Fibroblast of villous mesenchyme (primary cell): ENCODE data around the gene CACNA1C. TPM values are rescaled to one million over a fixed set of nuclear protein-coding genes. Genes with fewer than 3 reads are reported as not detected.

ENCODE experiments used
- DNase-seq: peaks from one replicate; pipeline ENCODE4 v3.0.0-alpha.2; 2010; ENCODE audit warnings: low read depth
- H3K4me3 ChIP-seq: 2 replicates; pipeline ENCODE4 v1.5.1; 2011; ENCODE audit warnings: low read depth, mild to moderate bottlenecking, low read length
- total RNA-seq: library from RNA; depleted of rRNA; stranded (reverse); fragments of >200 nt; gene quantifications from 2 replicates; pipeline ENCODE4 v1.2.3, GENCODE V29; 2012
- TF ChIP-seq, protein P1 (sequence below): IDR thresholded peaks from 2 replicates; pipeline ENCODE4 v1.5.1; 2012; ENCODE audit warnings: low read depth, mild to moderate bottlenecking, low read length; ENCODE audit not compliant: insufficient read depth

Gene CACNA1C
- total RNA-seq, 1 donor: 11.7 TPM

DNA sequence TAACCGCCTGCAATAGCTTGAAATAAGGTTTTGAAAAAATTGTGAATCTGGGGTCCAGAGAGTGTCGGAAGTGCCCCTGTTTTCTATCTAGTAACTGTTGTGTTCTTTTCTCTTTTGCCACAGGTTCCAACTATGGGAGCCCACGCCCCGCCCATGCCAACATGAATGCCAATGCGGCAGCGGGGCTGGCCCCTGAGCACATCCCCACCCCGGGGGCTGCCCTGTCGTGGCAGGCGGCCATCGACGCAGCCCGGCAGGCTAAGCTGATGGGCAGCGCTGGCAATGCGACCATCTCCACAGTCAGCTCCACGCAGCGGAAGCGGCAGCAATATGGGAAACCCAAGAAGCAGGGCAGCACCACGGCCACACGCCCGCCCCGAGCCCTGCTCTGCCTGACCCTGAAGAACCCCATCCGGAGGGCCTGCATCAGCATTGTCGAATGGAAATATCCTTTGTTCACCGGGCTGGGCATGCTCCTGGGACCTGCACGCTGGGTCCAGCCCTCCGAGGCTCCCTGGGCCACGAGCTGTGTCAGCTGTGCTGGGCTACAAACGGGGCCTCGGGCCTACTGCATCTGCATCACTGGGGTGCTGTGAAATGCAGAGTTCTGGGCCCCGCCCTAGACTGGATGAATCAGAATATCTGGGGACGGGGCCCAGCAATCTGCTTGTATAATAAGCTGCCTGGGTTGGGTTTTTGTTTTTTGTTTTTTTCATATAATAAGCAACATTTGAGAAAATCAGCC, 62.5 kb downstream of the CACNA1C start:
- no peak for DNase-seq

GRCh38 chr12:2117541-2117940, 64.8 kb downstream of the CACNA1C start:
- no peak for DNase-seq
- TF ChIP-seq, protein P1, sequence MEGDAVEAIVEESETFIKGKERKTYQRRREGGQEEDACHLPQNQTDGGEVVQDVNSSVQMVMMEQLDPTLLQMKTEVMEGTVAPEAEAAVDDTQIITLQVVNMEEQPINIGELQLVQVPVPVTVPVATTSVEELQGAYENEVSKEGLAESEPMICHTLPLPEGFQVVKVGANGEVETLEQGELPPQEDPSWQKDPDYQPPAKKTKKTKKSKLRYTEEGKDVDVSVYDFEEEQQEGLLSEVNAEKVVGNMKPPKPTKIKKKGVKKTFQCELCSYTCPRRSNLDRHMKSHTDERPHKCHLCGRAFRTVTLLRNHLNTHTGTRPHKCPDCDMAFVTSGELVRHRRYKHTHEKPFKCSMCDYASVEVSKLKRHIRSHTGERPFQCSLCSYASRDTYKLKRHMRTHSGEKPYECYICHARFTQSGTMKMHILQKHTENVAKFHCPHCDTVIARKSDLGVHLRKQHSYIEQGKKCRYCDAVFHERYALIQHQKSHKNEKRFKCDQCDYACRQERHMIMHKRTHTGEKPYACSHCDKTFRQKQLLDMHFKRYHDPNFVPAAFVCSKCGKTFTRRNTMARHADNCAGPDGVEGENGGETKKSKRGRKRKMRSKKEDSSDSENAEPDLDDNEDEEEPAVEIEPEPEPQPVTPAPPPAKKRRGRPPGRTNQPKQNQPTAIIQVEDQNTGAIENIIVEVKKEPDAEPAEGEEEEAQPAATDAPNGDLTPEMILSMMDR: no peak

More for the DNA sequence above, 62.5 kb downstream of the CACNA1C start:
- no peak overlapping the region for H3K4me3 ChIP-seq
- TF ChIP-seq, protein P1: no peak

DNA sequence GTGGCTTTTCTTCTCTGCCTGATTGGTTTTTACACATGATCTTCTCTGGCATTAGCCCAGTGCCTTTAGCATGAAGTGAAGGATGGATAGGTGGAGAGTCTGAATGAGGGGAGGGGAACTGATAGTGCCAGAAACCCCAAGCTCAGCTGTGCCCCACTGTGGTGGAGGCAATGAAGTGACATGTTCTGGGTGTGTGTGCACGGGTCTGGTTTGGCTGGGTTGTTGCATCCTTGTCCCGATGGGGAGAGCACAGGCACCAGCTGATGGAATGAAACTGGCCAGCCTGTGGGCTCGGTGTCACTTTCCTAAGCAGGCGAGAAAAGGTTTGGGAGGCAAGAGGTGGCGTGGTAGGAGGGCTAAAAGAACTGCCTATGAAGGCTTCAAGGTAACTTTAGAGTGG, 65.3 kb downstream of the CACNA1C start:
- no peak for DNase-seq
- TF ChIP-seq, protein P1: no peak
- no peak overlapping the region for H3K4me3 ChIP-seq

More at GRCh38 chr12:2117541-2117940, 64.8 kb downstream of the CACNA1C start:
- H3K4me3 ChIP-seq: no peak overlapping the region

DNA sequence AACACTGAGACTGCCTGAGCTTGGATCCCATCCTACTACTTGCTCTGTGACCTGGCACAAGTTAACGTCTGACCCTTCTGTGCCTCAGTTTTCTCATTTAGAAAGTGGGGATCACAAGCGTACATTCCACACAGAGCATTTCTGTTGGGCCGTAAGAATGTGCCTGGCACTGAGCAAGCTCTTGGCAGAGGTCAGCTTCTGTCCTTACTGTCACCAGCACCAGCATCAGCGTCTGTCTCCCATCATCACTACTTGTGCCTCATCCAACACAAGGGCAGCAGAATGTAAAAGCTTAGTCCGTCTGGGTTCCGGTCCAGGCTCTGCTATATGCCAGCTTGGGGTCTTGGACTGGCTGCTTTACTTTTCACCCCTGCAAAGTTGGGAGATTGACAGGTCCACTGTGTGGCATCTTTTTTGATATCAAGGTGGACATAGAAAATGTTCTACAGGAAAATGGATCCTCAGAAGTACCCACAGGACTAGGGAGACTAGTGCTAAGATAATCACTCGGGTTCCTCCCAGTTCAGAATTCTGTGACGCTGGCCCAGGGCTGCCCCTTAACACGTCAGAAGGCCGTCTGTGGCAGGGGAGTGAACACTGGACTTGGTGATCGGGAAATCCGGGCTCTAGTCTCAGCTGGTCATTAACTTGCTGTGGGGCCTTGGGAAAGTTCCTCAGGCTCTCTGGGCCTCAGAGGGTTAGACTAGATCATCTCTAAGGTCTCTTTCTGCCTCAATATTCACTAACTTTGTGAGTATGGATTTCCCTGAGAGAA, 65.9 kb downstream of the CACNA1C start:
- TF ChIP-seq, protein P1: no peak
- no peak for DNase-seq
- no peak overlapping the region for H3K4me3 ChIP-seq

- no peak for DNase-seq
- H3K4me3 ChIP-seq: no peak overlapping the region
These were observed 66.5 kb downstream of the CACNA1C start for GRCh38 chr12:2119266-2119665.

GRCh38 chr12:2120982-2121758, 68.4 kb downstream of the CACNA1C start:
- TF ChIP-seq, protein P1: no peak
- DNase-seq: no peak
- H3K4me3 ChIP-seq: no peak overlapping the region

More at GRCh38 chr12:2119266-2119665, 66.5 kb downstream of the CACNA1C start:
- TF ChIP-seq, protein P1: no peak
